ENCODE results near the gene C10orf143.

C10orf143 gene

DNA sequence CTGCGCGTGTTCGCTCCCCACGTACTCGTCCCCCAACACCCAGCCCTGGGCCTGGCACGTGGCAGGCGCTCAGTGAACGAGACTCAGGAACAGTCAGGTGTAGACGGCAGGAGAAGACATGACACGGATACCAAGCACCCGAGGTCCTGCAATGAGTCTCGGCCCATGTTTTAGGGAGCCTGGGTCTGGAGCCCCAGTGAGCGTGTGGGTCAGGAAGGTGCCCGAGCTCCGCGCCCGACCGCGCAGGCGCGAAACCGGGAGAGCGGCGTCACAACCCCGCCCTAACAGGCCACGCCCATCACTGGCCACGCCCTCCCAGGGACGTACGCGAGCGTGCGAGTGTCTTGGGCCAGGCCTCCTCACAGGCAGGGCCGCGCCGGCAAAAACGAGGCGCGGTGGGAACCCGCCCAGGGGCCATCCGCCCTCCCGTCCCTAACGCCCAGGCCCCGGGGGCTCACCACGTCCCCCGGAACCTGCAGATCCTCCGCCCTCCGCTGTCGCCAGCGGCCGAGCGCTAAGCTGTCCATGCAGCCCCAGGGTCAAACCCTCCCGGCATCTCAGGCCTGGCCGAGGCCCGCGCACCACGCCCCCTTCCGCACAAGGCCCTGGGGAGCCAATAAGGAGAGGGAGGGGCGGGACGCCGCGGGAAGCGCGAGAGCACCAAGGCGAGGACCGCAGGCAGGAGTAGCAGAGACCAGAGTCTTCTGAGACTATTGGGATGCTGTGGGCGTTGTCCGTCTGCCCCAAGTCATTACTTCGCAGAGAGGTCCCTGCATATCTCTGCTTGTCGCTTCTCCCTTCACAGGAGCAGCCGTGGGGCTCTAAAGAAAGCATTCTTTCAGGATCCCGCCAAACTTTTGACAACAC, at the start of gene C10orf143:
TSS of gene C10orf143 (minus strand) at position 585 of the 867 bp plus-strand sequence. CDS start at position 527, 58 bp downstream.
- H3K4me3 ChIP-seq (ENCODE audit: low read depth, low read length): peak within 1 kb of the TSS; percentile 91
- TF ChIP-seq, protein P1, sequence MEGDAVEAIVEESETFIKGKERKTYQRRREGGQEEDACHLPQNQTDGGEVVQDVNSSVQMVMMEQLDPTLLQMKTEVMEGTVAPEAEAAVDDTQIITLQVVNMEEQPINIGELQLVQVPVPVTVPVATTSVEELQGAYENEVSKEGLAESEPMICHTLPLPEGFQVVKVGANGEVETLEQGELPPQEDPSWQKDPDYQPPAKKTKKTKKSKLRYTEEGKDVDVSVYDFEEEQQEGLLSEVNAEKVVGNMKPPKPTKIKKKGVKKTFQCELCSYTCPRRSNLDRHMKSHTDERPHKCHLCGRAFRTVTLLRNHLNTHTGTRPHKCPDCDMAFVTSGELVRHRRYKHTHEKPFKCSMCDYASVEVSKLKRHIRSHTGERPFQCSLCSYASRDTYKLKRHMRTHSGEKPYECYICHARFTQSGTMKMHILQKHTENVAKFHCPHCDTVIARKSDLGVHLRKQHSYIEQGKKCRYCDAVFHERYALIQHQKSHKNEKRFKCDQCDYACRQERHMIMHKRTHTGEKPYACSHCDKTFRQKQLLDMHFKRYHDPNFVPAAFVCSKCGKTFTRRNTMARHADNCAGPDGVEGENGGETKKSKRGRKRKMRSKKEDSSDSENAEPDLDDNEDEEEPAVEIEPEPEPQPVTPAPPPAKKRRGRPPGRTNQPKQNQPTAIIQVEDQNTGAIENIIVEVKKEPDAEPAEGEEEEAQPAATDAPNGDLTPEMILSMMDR (IDR thresholded peaks at IDR 0.05; ENCODE audit: control insufficient read depth, extremely low read depth, insufficient read depth): 0 out of 2 replicates have a peak, but pooled peaks have one; percentile 7
- peak; percentile 93 for DNase-seq (ENCODE audit: low read depth)

DNA sequence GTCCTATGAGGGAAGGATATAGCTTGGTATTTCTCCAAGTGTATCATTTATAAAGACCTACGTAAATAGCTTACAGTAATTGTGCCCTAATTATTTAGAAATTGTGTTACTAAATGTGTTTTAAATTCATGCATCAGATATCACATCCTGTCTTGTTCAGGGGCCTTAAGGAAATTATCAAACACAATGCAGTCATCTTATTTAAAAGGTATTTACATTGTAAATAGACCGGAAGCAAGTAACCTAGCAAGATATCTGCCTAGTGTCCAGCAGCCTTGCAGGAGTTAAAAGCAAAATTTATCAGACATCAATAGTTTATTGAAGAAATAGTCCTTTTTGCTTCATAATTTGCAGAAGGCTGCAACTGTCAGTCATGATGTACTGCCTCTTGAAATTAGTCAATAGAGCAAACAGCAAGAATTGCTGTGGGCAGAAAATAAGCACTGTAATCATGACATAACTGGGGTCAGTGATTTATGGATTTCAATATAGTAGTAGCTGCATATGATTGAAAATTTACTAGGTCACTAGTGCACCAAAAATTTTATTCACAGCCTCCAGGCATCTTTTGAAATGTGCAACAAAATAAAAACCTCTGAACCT, 48.7 kb upstream of the C10orf143 start:
- TF ChIP-seq, protein P1 (IDR thresholded peaks at IDR 0.05; ENCODE audit: control insufficient read depth, extremely low read depth, insufficient read depth): no peak
- no peak for DNase-seq (ENCODE audit: low read depth)
- no peak overlapping the region for H3K4me3 ChIP-seq (ENCODE audit: low read depth, low read length)

DNA sequence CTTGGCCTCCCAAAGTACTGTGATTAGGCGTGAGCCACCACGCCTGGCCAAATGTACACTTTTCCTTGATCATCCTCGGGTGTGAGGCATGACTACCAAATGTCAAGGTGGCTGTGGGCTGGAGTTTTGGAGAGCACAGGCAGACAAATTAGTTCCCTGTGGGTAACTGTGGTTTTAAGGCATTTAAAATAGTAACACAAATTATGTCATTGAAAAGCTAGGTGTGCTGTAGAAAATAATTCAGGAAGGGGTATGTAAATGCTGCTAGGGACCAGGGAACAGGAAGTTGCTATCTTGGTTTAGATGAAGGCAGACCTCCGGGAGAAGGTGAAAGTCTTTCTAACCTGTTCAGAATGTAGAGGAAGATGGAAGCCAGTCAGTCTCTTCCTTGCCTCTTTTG, 35.4 kb upstream of the C10orf143 start:
- DNase-seq (ENCODE audit: low read depth): no peak
- TF ChIP-seq, protein P1 (IDR thresholded peaks at IDR 0.05; ENCODE audit: control insufficient read depth, extremely low read depth, insufficient read depth): no peak
- H3K4me3 ChIP-seq (ENCODE audit: low read depth, low read length): no peak overlapping the region

DNA sequence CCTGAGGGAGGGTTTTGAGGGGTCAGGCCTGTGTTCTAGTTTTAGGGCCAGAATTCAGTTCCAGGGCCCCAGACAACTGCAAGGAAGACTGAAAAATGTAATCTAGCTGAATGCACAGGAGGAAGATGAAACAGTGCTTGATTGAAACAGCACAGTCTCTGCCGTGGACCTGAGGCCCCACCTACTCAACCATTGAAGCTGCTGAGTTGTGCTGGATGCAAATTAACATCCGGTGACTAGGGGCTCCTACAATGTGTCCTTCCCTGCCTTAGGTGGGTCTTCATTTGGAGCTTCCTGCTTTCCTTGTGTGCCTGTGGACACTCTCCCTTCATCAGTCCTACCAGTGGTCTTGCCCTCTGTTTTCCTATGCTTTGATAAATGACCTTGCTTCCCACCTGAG, 31.2 kb upstream of the C10orf143 start:
- H3K4me3 ChIP-seq (ENCODE audit: low read depth, low read length): no peak overlapping the region
- TF ChIP-seq, protein P1 (IDR thresholded peaks at IDR 0.05; ENCODE audit: control insufficient read depth, extremely low read depth, insufficient read depth): no peak
- DNase-seq (ENCODE audit: low read depth): no peak

DNA sequence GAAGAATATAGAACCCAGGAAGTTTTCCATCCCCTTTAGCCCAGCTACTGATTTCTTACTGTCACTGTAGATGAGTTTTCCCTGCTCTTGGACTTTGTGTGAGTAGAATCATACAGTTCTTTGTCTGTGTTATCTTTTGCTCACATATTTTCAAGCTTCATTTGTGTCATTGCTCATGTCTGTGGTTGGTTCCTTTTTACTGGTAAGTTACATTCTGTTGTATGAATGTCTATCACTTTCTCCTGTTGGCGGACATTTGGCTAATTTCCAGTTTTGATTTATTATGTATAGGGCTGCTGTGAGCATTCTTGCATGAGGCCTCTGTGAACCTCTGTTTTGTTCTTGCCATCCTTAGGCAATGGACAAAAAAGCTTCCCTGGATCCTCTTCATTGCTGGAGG, 30.8 kb upstream of the C10orf143 start:
- TF ChIP-seq, protein P1 (IDR thresholded peaks at IDR 0.05; ENCODE audit: control insufficient read depth, extremely low read depth, insufficient read depth): no peak
- no peak overlapping the region for H3K4me3 ChIP-seq (ENCODE audit: low read depth, low read length)
- no peak for DNase-seq (ENCODE audit: low read depth)

DNA sequence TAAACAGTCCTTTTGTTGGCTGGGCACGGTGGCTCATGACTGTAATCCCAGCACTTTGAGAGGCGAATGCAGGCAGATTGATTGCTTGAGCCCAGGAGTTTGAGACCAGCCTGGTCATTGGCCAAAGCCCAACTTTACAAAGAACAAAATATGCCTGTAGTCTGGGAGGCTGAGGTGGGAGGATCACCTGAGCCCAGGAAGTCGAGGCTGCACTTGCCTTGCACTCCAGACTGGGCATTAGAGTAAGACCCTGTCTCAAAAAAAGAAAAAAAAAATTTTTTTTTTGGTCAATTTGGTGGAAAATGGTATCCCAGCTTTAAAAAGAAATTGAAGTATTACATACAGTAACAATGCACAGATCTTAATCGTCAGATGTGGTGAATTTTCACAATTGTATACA, 30.4 kb upstream of the C10orf143 start:
- no peak overlapping the region for H3K4me3 ChIP-seq (ENCODE audit: low read depth, low read length)
- DNase-seq (ENCODE audit: low read depth): no peak
- TF ChIP-seq, protein P1 (IDR thresholded peaks at IDR 0.05; ENCODE audit: control insufficient read depth, extremely low read depth, insufficient read depth): no peak
